NB4 (cell line): Measurements from ENCODE around the gene TM2D3.

ENCODE experiments used
- POLR2A ChIP-seq: IDR thresholded peaks from 2 replicates; pipeline ENCODE4 v1.6.1; 2011; ENCODE audit warnings: mild to moderate bottlenecking; ENCODE audit not compliant: insufficient read length; ENCODE audit errors: extremely low read depth
- TF ChIP-seq, protein P1 (sequence below): IDR thresholded peaks from one replicate; pipeline ENCODE4 v1.5.1; 2012; ENCODE audit warnings: low read depth, low read length
- TF ChIP-seq, protein P2 (sequence below): IDR thresholded peaks from 2 replicates; pipeline ENCODE4 v1.6.1; 2011; ENCODE audit warnings: low read depth, low read length

DNA sequence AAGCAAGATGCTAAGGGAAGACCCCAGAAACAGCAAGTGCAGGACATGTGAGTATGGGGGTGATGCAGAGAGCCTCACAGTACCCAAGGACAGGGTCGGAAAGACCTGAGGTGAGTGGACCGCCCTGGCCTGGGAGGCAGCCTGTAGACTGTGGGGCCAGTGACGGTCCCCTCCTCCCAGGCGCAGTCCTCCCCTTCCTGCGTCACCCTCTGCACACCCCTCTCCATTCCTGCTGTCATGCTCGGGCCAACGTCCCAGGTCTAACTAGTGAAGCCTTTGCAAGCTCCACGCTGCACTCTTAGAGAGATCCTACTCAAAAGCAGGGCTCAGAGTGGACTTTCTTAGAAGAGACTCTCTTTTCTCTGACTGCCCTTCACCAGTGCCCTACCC, 41.6 kb downstream of the TM2D3 start:
- TF ChIP-seq, protein P1, sequence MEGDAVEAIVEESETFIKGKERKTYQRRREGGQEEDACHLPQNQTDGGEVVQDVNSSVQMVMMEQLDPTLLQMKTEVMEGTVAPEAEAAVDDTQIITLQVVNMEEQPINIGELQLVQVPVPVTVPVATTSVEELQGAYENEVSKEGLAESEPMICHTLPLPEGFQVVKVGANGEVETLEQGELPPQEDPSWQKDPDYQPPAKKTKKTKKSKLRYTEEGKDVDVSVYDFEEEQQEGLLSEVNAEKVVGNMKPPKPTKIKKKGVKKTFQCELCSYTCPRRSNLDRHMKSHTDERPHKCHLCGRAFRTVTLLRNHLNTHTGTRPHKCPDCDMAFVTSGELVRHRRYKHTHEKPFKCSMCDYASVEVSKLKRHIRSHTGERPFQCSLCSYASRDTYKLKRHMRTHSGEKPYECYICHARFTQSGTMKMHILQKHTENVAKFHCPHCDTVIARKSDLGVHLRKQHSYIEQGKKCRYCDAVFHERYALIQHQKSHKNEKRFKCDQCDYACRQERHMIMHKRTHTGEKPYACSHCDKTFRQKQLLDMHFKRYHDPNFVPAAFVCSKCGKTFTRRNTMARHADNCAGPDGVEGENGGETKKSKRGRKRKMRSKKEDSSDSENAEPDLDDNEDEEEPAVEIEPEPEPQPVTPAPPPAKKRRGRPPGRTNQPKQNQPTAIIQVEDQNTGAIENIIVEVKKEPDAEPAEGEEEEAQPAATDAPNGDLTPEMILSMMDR, result no peak
- no peak for TF ChIP-seq POLR2A
- TF ChIP-seq, protein P2, sequence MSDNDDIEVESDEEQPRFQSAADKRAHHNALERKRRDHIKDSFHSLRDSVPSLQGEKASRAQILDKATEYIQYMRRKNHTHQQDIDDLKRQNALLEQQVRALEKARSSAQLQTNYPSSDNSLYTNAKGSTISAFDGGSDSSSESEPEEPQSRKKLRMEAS, result no peak
